Activated B cell treated with CpG ODN at 0.5 μM for 24 hours (primary cell): Measurements from ENCODE around the gene MED16. TPM values are rescaled to one million over a fixed set of nuclear protein-coding genes. Genes with fewer than 3 reads are reported as not detected.

Source experiments
- ATAC-seq: fragments of 200-7000 bp; cut with Tn5 transposase; one replicate; pipeline ENCODE4 v1.10.0; 2021; ENCODE audit warnings: low read depth, mild to moderate bottlenecking, moderate library complexity
- CTCF ChIA-PET: fragments of 350-600 bp; sonication (Branson Sonifier 250); formaldehyde crosslinking; loops from one replicate; lab custom pipeline; 2021; ENCODE audit warnings: antibody characterized with exemption; lab: Charles Lee
- POLR2A ChIA-PET: fragments of 350-600 bp; sonication (Branson Sonifier 250); formaldehyde crosslinking; loops from one replicate; lab custom pipeline; 2021; ENCODE audit warnings: antibody characterized with exemption; lab: Charles Lee
- DNase-seq: peaks from one replicate; pipeline ENCODE4 v3.0.0; 2022
- H3K27ac Mint-ChIP-seq: one replicate; pipeline ENCODE4 v1.8.0; 2020; ENCODE audit warnings: mixed read lengths
- H3K27me3 Mint-ChIP-seq: one replicate; pipeline ENCODE4 v1.8.0; 2021; ENCODE audit warnings: mixed read lengths
- H3K36me3 Mint-ChIP-seq: one replicate; pipeline ENCODE4 v1.8.0; 2021; ENCODE audit warnings: low read depth, mixed read lengths
- H3K4me1 Mint-ChIP-seq: one replicate; pipeline ENCODE4 v1.8.0; 2021; ENCODE audit warnings: mixed read lengths
- H3K4me3 Mint-ChIP-seq: one replicate; pipeline ENCODE4 v1.8.0; 2020; ENCODE audit warnings: mild to moderate bottlenecking, mixed read lengths
- H3K9me3 Mint-ChIP-seq: one replicate; pipeline ENCODE4 v1.8.0; 2020; ENCODE audit warnings: mixed read lengths
- CTCF ChIP-seq: fragments of 200-600 bp; IDR thresholded peaks from one replicate; pipeline ENCODE4 v1.8.0; 2022; ENCODE audit warnings: antibody characterized with exemption, mild to moderate bottlenecking
- intact Hi-C: fragments of 100-400 bp; cut with micrococcal nuclease; formaldehyde crosslinking; loops from one replicate; pipeline ENCODE4 v1.15.1; 2024
- total RNA-seq: library from RNA; stranded (reverse); gene quantifications from 2 replicates; pipeline ENCODE4 v1.2.3, GENCODE V29; 2022

MED16 gene
- total RNA-seq, 1 donor from 2014 or later = 79.3 TPM

GRCh38 chr19:889662-890295 lies 3.2 kb downstream of the MED16 start:
- ChIA-PET CTCF (no interaction called here), POLR2A (no interaction called here)
- H3K9me3 Mint-ChIP-seq = no peaks in the 10 kb centered on the region
- H3K27me3 Mint-ChIP-seq = no peaks in the 10 kb centered on the region
- no peak overlapping the region for H3K27ac Mint-ChIP-seq
- H3K4me3 Mint-ChIP-seq = no peak overlapping the region
- intact Hi-C loops = no loop called here
- DNase-seq (no peak), ATAC-seq (no peak)
- peaks cover 18% of the 10 kb centered on the region for H3K4me1 Mint-ChIP-seq
- no peak for TF ChIP-seq CTCF
- H3K36me3 Mint-ChIP-seq = peaks cover 38% of the 10 kb centered on the region

GRCh38 chr19:888581-889385 lies 4.2 kb downstream of the MED16 start:
- TF ChIP-seq CTCF = no peak
- ChIA-PET CTCF (no interaction called here), POLR2A (no interaction called here)
- peaks cover 44% of the 10 kb centered on the region for H3K36me3 Mint-ChIP-seq
- DNase-seq = no peak
- H3K4me3 Mint-ChIP-seq = no peak overlapping the region
- no peak overlapping the region for H3K27ac Mint-ChIP-seq
- no peaks in the 10 kb centered on the region for H3K9me3 Mint-ChIP-seq
- H3K27me3 Mint-ChIP-seq = no peaks in the 10 kb centered on the region
- ATAC-seq = no peak
- intact Hi-C loops = no loop called here
- peaks cover 17% of the 10 kb centered on the region for H3K4me1 Mint-ChIP-seq

GRCh38 chr19:887599-887998 lies 5.4 kb downstream of the MED16 start:
- H3K27me3 Mint-ChIP-seq = no peaks in the 10 kb centered on the region
- CTCF ChIA-PET = no interaction called here
- TF ChIP-seq CTCF = no peak
- H3K4me1 Mint-ChIP-seq = peaks cover 8% of the 10 kb centered on the region
- ATAC-seq (no peak), DNase-seq (no peak)
- POLR2A ChIA-PET = no interaction called here
- no peaks in the 10 kb centered on the region for H3K9me3 Mint-ChIP-seq
- H3K27ac Mint-ChIP-seq = no peak overlapping the region
- intact Hi-C loops = no loop called here
- peaks cover 43% of the 10 kb centered on the region for H3K36me3 Mint-ChIP-seq
- H3K4me3 Mint-ChIP-seq = no peak overlapping the region

- no peak overlapping the region for H3K27ac Mint-ChIP-seq
- H3K4me3 Mint-ChIP-seq = no peak overlapping the region
- H3K36me3 Mint-ChIP-seq = peaks cover 43% of the 10 kb centered on the region
- H3K9me3 Mint-ChIP-seq = no peaks in the 10 kb centered on the region
- H3K4me1 Mint-ChIP-seq = peaks cover 6% of the 10 kb centered on the region
- intact Hi-C loops = no loop called here
- ATAC-seq = no peak
- H3K27me3 Mint-ChIP-seq = no peaks in the 10 kb centered on the region
- no peak for DNase-seq
- ChIA-PET CTCF (no interaction called here), POLR2A (no interaction called here)
- TF ChIP-seq CTCF = no peak
Measured at GRCh38 chr19:887072-887471, 5.9 kb downstream of the MED16 start.

- intact Hi-C loops = no loop called here
- H3K27me3 Mint-ChIP-seq = no peaks in the 10 kb centered on the region
- CTCF ChIA-PET = no interaction called here
- DNase-seq (no peak), ATAC-seq (no peak)
- H3K27ac Mint-ChIP-seq = no peak overlapping the region
- no peak overlapping the region for H3K4me3 Mint-ChIP-seq
- no peak for TF ChIP-seq CTCF
- no peaks in the 10 kb centered on the region for H3K4me1 Mint-ChIP-seq
- H3K9me3 Mint-ChIP-seq = no peaks in the 10 kb centered on the region
- peaks cover 57% of the 10 kb centered on the region for H3K36me3 Mint-ChIP-seq
- POLR2A ChIA-PET = interaction anchor here (0.6 kb wide), 1 partner anchor 102 kb away, joined by 4 read pairs; no protein-coding TSS in a partner anchor
Measured at GRCh38 chr19:885536-886224, 7.3 kb downstream of the MED16 start.
